Prostate gland (tissue), 2 donors: Measurements from ENCODE around the gene DMD. TPM values are rescaled to one million over a fixed set of nuclear protein-coding genes. Genes with fewer than 3 reads are reported as not detected.

ENCODE experiments used
- DNase-seq: peaks from one replicate; pipeline ENCODE4 v3.0.0-alpha.2; 2019; ENCODE audit warnings: low spot score
- H3K27ac ChIP-seq, 2 donors: fragments of 200-600 bp; sonication (generic); 2 replicates each; pipeline ENCODE4 v1.5.1; 2017 to 2019
- H3K27me3 ChIP-seq: fragments of 200-600 bp; sonication (generic); replicated peaks from 2 replicates; pipeline ENCODE4 v1.5.1; 2019; ENCODE audit not compliant: insufficient read depth
- H3K36me3 ChIP-seq, 2 donors: fragments of 200-600 bp; sonication (generic); 1 replicate in 1 of 2; 2 replicates in 1 of 2; pipeline versions ENCODE4 v1.5.1 to v1.8.1; 2017 to 2019
- H3K4me1 ChIP-seq: fragments of 200-600 bp; sonication (generic); replicated peaks from 2 replicates; pipeline ENCODE4 v1.5.1; 2019
- H3K4me3 ChIP-seq, 2 donors: fragments of 200-600 bp; sonication (generic); 2 replicates each; pipeline ENCODE4 v1.5.1; 2017 to 2019
- H3K9me3 ChIP-seq: fragments of 200-600 bp; sonication (generic); 2 replicates; pipeline ENCODE4 v1.5.1; 2017
- POLR2A ChIP-seq: fragments of 450-650 bp; IDR thresholded peaks from one replicate; pipeline ENCODE4 v1.6.1; 2016; ENCODE audit warnings: antibody characterized with exemption, mild to moderate bottlenecking
- POLR2AphosphoS5 ChIP-seq: sonication (generic); formaldehyde crosslinking; IDR thresholded peaks from one replicate; pipeline ENCODE4 v1.6.1; 2017; ENCODE audit warnings: antibody characterized with exemption
- WGBS: methylation state at CpG from one replicate; pipeline ENCODE4 v1.1.5; 2018; 5-methylcytosine and 5-hydroxymethylcytosine counted together
- intact Hi-C: fragments of 100-400 bp; cut with DNase I; formaldehyde crosslinking; loops from one replicate; pipeline ENCODE4 v1.14.2; 2022
- total RNA-seq, 2 donors: library from RNA; depleted of rRNA; stranded (reverse); fragments of >200 nt; gene quantifications; one replicate each; pipeline ENCODE4 v1.1.0, GENCODE V29; 2016
- TF ChIP-seq, protein P1 (sequence below), 4 experiments: fragments of 200-600 bp in 2 of 4; fragments of 450-650 bp in 2 of 4; sonication (generic) in 2 of 4; IDR thresholded peaks; 1 replicate in 3 of 4; 2 replicates in 1 of 4; pipeline ENCODE4 v1.5.1; 2016 to 2019; ENCODE audit warnings: antibody characterized with exemption in 4 of 4, mild to moderate bottlenecking in 2 of 4, moderate library complexity in 2 of 4

The DMD gene
- total RNA-seq, 2 donors from 2014 or later: 17.6 to 34.8 TPM

DNA sequence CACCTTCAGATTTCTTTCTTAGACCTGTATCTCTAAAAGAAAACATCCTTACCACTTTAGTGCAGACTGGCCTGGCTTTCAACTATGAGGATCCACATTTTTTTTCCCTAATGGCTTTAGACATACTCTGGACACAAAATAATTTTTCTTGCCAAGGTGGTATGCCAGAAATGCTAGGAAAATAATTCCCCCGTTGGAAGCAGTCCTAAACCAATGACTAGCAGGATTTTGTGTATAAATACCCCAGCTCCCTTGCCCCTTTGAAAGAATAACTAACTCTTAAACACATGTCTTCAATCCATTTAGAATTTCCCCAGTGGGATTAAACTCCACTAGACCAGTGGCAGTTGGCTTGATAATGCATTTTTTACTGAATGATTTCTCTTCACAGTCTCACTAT is 1639.0 kb downstream of the DMD start:
- no peak for TF ChIP-seq POLR2A
- no peak for TF ChIP-seq POLR2AphosphoS5
- TF ChIP-seq, protein P1, sequence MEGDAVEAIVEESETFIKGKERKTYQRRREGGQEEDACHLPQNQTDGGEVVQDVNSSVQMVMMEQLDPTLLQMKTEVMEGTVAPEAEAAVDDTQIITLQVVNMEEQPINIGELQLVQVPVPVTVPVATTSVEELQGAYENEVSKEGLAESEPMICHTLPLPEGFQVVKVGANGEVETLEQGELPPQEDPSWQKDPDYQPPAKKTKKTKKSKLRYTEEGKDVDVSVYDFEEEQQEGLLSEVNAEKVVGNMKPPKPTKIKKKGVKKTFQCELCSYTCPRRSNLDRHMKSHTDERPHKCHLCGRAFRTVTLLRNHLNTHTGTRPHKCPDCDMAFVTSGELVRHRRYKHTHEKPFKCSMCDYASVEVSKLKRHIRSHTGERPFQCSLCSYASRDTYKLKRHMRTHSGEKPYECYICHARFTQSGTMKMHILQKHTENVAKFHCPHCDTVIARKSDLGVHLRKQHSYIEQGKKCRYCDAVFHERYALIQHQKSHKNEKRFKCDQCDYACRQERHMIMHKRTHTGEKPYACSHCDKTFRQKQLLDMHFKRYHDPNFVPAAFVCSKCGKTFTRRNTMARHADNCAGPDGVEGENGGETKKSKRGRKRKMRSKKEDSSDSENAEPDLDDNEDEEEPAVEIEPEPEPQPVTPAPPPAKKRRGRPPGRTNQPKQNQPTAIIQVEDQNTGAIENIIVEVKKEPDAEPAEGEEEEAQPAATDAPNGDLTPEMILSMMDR (IDR thresholded peaks at IDR 0.05): no peak
- Histone ChIP-seq H3K4me1 (no peaks in the 10 kb centered on the region), H3K36me3 (no peaks in the 10 kb centered on the region), H3K27ac (no peak overlapping the region), H3K4me3 (no peak overlapping the region), H3K9me3 (no peaks in the 10 kb centered on the region), H3K27me3 (no peaks in the 10 kb centered on the region)
- WGBS: 57% methylated on average over 1 of the region's 1 CpG
- intact Hi-C loops: no loop called here
- DNase-seq: no peak

GRCh38 chrX:31570658-31571057 is 1640.7 kb downstream of the DMD start:
- no peaks in the 10 kb centered on the region for H3K27me3 ChIP-seq
- WGBS: 58% methylated on average over 2 of the region's 2 CpGs
- intact Hi-C loops: no loop called here
- no peak overlapping the region for H3K4me3 ChIP-seq
- H3K9me3 ChIP-seq: no peaks in the 10 kb centered on the region
- no peak overlapping the region for H3K27ac ChIP-seq
- DNase-seq: no peak
- no peaks in the 10 kb centered on the region for H3K36me3 ChIP-seq
- no peaks in the 10 kb centered on the region for H3K4me1 ChIP-seq
- TF ChIP-seq POLR2AphosphoS5: no peak
- TF ChIP-seq POLR2A: no peak
- TF ChIP-seq, protein P1 (IDR thresholded peaks at IDR 0.05): no peak

DNA sequence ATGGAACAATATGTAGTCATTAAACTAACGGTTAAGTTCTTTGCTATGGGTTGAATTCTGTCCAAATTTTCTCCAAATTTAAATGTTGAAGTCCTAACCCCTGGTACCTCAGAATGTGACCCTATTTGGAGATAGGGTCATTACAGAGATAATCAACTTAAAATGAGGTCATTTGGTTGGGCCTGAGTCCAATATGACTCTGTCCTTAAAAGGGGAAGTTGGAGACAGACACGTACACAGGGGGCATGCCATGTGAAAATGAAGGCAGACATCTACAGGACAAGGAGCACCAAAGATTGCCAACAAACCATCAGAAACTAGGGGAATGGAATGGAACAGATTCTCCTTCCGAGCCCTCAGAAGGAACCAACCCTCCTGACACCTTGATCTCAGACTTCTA is 1647.6 kb downstream of the DMD start:
- Histone ChIP-seq H3K4me3 (no peak overlapping the region), H3K9me3 (no peaks in the 10 kb centered on the region), H3K36me3 (no peaks in the 10 kb centered on the region), H3K4me1 (no peaks in the 10 kb centered on the region), H3K27me3 (no peaks in the 10 kb centered on the region), H3K27ac (no peak overlapping the region)
- no peak for TF ChIP-seq POLR2AphosphoS5
- no peak for TF ChIP-seq POLR2A
- TF ChIP-seq, protein P1 (IDR thresholded peaks at IDR 0.05): no peak
- no peak for DNase-seq
- 76% methylated on average over 3 of the region's 3 CpGs for WGBS
- intact Hi-C loops: no loop called here

DNA sequence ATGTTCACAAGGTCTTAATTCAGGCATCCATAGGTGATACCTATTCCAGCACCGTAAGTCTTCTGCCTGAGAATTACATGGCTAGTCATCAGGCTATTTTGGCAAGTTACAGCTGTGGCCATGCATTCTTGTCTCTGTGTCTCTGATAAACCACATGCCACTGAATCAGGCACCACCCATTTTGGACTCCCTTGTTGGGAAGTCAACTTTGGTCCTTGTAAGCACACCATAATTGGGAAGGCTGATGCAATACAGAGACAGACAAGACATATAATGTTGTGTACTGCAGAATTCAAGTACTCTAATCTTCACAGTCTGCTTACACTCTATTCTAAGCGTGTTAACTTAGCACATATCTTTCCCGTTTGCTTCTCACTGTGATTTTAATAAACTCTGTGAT is 1655.8 kb downstream of the DMD start:
- H3K4me1 ChIP-seq: no peaks in the 10 kb centered on the region
- TF ChIP-seq, protein P1 (IDR thresholded peaks at IDR 0.05): no peak
- TF ChIP-seq POLR2AphosphoS5 (no peak), POLR2A (no peak)
- 92% methylated on average over 3 of the region's 3 CpGs for WGBS
- DNase-seq: no peak
- no peak overlapping the region for H3K27ac ChIP-seq
- H3K36me3 ChIP-seq: no peaks in the 10 kb centered on the region
- intact Hi-C loops: no loop called here
- no peaks in the 10 kb centered on the region for H3K9me3 ChIP-seq
- H3K4me3 ChIP-seq: no peak overlapping the region
- H3K27me3 ChIP-seq: no peaks in the 10 kb centered on the region

GRCh38 chrX:31551913-31552312 is 1659.4 kb downstream of the DMD start:
- TF ChIP-seq, protein P1 (IDR thresholded peaks at IDR 0.05): no peak
- TF ChIP-seq POLR2A (no peak), POLR2AphosphoS5 (no peak)
- Histone ChIP-seq H3K4me3 (no peak overlapping the region), H3K9me3 (no peaks in the 10 kb centered on the region), H3K27me3 (no peaks in the 10 kb centered on the region), H3K27ac (no peak overlapping the region), H3K36me3 (no peaks in the 10 kb centered on the region), H3K4me1 (no peaks in the 10 kb centered on the region)
- WGBS: 100% methylated on average over 4 of the region's 4 CpGs
- no peak for DNase-seq
- intact Hi-C loops: no loop called here
